ENCODE data around the gene MSRB1.

DNA sequence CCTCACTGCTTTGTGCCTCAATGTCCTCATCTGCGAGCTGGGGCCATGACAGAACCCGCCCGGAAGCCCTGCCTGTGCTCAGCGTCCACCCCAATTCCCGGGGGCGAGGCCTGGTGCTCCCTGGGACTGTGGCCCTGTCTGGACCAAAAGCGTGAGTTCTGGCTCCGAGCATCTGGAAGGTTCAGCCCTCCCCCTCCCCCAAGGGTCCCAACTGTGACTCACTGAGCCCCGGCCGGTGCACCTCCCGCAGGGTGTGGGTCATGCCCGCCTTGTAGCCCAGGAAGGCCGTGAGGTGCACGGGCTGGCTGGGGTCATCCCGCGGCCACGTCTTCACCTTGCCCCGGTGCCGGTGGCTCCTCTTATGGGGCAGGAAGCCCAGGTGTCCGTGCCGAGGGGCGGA, 10.7 kb upstream of the MSRB1 start:
- TF ChIP-seq, protein P1, sequence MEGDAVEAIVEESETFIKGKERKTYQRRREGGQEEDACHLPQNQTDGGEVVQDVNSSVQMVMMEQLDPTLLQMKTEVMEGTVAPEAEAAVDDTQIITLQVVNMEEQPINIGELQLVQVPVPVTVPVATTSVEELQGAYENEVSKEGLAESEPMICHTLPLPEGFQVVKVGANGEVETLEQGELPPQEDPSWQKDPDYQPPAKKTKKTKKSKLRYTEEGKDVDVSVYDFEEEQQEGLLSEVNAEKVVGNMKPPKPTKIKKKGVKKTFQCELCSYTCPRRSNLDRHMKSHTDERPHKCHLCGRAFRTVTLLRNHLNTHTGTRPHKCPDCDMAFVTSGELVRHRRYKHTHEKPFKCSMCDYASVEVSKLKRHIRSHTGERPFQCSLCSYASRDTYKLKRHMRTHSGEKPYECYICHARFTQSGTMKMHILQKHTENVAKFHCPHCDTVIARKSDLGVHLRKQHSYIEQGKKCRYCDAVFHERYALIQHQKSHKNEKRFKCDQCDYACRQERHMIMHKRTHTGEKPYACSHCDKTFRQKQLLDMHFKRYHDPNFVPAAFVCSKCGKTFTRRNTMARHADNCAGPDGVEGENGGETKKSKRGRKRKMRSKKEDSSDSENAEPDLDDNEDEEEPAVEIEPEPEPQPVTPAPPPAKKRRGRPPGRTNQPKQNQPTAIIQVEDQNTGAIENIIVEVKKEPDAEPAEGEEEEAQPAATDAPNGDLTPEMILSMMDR (IDR thresholded peaks at IDR 0.05; ENCODE audit: low read length): no peak
- no peak for TF ChIP-seq EZH2 (IDR thresholded peaks at IDR 0.05; ENCODE audit: borderline replicate concordance, low read length)

Data from OCI-LY1 (cell line).